ENCODE data around the gene CRBN. TPM values are rescaled to one million over a fixed set of nuclear protein-coding genes. Genes with fewer than 3 reads are reported as not detected.

The CRBN gene
- total and polyA plus RNA-seq, 9 of the 15 experiments (the other 6 are each of a cell fraction or from before 2014, with no cell fraction given), result 40.8 to 331 (median 57.4) TPM

- no peak for TF ChIP-seq GTF3C2 (IDR thresholded peaks at IDR 0.05; ENCODE audit: borderline replicate concordance, extremely low read depth, insufficient read length)
- peak; percentile 56 for TF ChIP-seq NFIC (IDR thresholded peaks at IDR 0.05)
- peak; percentile 75 for TF ChIP-seq ZBTB7A (IDR thresholded peaks at IDR 0.05; ENCODE audit: borderline replicate concordance, control insufficient read depth, low read depth, low read length)
- 0 out of 4 replicates have a peak, but pooled peaks of 1 of the 2 experiments have one; percentile 60 for TF ChIP-seq ZMIZ1 (IDR thresholded peaks at IDR 0.05; ENCODE audit: low read depth in 2 of 2, low read length in 2 of 2)
- no peak for TF ChIP-seq PTTG1 (tag; IDR thresholded peaks at IDR 0.05; ENCODE audit: low read depth)
- TF ChIP-seq THAP7 (CRISPR knock-in tag; IDR thresholded peaks at IDR 0.05), result no peak
- TF ChIP-seq HES1 (IDR thresholded peaks at IDR 0.05; ENCODE audit: low read depth), result no peak
- TF ChIP-seq ZNF586 (CRISPR knock-in tag; conservative IDR thresholded peaks at IDR 0.05), result no peak
- TF ChIP-seq BDP1 (IDR thresholded peaks at IDR 0.05; ENCODE audit: insufficient read depth, insufficient read length), result no peak
- no peak for TF ChIP-seq CBX5 (IDR thresholded peaks at IDR 0.05; ENCODE audit: borderline replicate concordance, low read depth)
- no peak for TF ChIP-seq PTRF (tag; IDR thresholded peaks at IDR 0.05)
- TF ChIP-seq HCFC1 (IDR thresholded peaks at IDR 0.05; ENCODE audit: low read depth, low read length), result peak; percentile 78
- peak; percentile 86 for TF ChIP-seq TAF9B (IDR thresholded peaks at IDR 0.05; ENCODE audit: partially characterized antibody)
- TF ChIP-seq ZNF140 (CRISPR knock-in tag; IDR thresholded peaks at IDR 0.05), result no peak
- TF ChIP-seq RBM14 (IDR thresholded peaks at IDR 0.05; ENCODE audit: borderline replicate concordance, insufficient read depth, low read depth, low read length), result no peak
- no peak for TF ChIP-seq CREB5 (CRISPR knock-in tag; IDR thresholded peaks at IDR 0.05)
- peak; percentile 75 to 97 (median 93) for TF ChIP-seq YY1 (IDR thresholded peaks at IDR 0.05; ENCODE audit: borderline replicate concordance in 1 of 3, control insufficient read depth in 1 of 3, extremely low read depth in 1 of 3, insufficient read depth in 3 of 3, insufficient read length in 1 of 3, insufficient replicate concordance in 2 of 3, low read depth in 1 of 3, low read length in 2 of 3)
Measured at GRCh38 chr3:3179407-3180094, at the start of gene CRBN (continued).

Data from K562 (cell line).